GM23338 (cell line): ENCODE measurements around the gene OTOGL. TPM values are rescaled to one million over a fixed set of nuclear protein-coding genes. Genes with fewer than 3 reads are reported as not detected.
A peak's percentile ranks its signal among the peaks of the same experiment; 100 is the strongest.

Experiments used
- ATAC-seq: fragments of 200-7000 bp; cut with Tn5 transposase; 3 replicates; pipeline ENCODE4 v1.9.1; 2020
- DNase-seq: peaks from one replicate; pipeline ENCODE4 v3.0.0-alpha.2; 2015; ENCODE audit warnings: low spot score
- H2AFZ ChIP-seq: fragments of 200-600 bp; sonication (generic); 2 replicates; pipeline ENCODE4 v1.8.0; 2016; ENCODE audit warnings: antibody characterized with exemption, mild to moderate bottlenecking, moderate library complexity
- H3F3A ChIP-seq: fragments of 200-600 bp; sonication (generic); replicated peaks from 2 replicates; pipeline ENCODE4 v1.8.0; 2017; ENCODE audit warnings: antibody characterized with exemption, mixed run types, low read depth
- H3K27ac ChIP-seq: fragments of 200-600 bp; sonication (generic); 2 replicates; pipeline ENCODE4 v1.6.1; 2016; ENCODE audit warnings: low read depth
- H3K27me3 ChIP-seq: fragments of 200-600 bp; sonication (generic); 2 replicates; pipeline ENCODE4 v1.8.0; 2016; ENCODE audit warnings: mild to moderate bottlenecking, mixed run types, moderate library complexity; ENCODE audit not compliant: insufficient read depth
- H3K36me3 ChIP-seq: fragments of 200-600 bp; sonication (generic); 2 replicates; pipeline ENCODE4 v1.8.0; 2016; ENCODE audit warnings: mild to moderate bottlenecking; ENCODE audit not compliant: insufficient read depth
- H3K4me1 ChIP-seq: fragments of 200-600 bp; sonication (generic); 2 replicates; pipeline ENCODE4 v1.8.0; 2016; ENCODE audit warnings: mild to moderate bottlenecking, moderate library complexity; ENCODE audit not compliant: insufficient read depth
- H3K4me2 ChIP-seq: fragments of 200-600 bp; sonication (generic); 2 replicates; pipeline ENCODE4 v1.7.1; 2017; ENCODE audit warnings: mixed run types
- H3K4me3 ChIP-seq: fragments of 200-600 bp; sonication (generic); 2 replicates; pipeline ENCODE4 v1.6.1; 2016; ENCODE audit warnings: mixed run types
- H3K79me2 ChIP-seq: fragments of 200-600 bp; sonication (generic); replicated peaks from 2 replicates; pipeline ENCODE4 v1.8.0; 2017; ENCODE audit warnings: mild to moderate bottlenecking; ENCODE audit not compliant: insufficient read depth
- H3K9me2 ChIP-seq: fragments of 200-600 bp; sonication (generic); 2 replicates; pipeline ENCODE4 v1.8.0; 2017; ENCODE audit not compliant: insufficient read depth
- H4K20me1 ChIP-seq: fragments of 200-600 bp; sonication (generic); replicated peaks from 2 replicates; pipeline ENCODE4 v1.8.0; 2017; ENCODE audit warnings: mild to moderate bottlenecking; ENCODE audit not compliant: insufficient read depth
- H3K27ac Mint-ChIP-seq: 2 replicates; pipeline ENCODE4 v1.8.0; 2020; ENCODE audit warnings: inconsistent platforms, mild to moderate bottlenecking, moderate library complexity, mixed read lengths
- H3K27me3 Mint-ChIP-seq: 3 replicates; pipeline ENCODE4 v1.8.0; 2022; ENCODE audit warnings: low read depth, mild to moderate bottlenecking, moderate library complexity, mixed read lengths, inconsistent platforms; ENCODE audit not compliant: insufficient read depth, poor library complexity
- H3K36me3 Mint-ChIP-seq: 3 replicates; pipeline ENCODE4 v1.8.0; 2021; ENCODE audit warnings: low read depth, mild to moderate bottlenecking, inconsistent platforms, moderate library complexity, mixed read lengths
- H3K4me1 Mint-ChIP-seq: 3 replicates; pipeline ENCODE4 v1.8.0; 2020; ENCODE audit warnings: mild to moderate bottlenecking, inconsistent platforms, mixed read lengths
- H3K4me3 Mint-ChIP-seq: 3 replicates; pipeline ENCODE4 v1.8.0; 2021; ENCODE audit warnings: moderate library complexity, mild to moderate bottlenecking, inconsistent platforms, mixed read lengths
- H3K9me3 Mint-ChIP-seq: 3 replicates; pipeline ENCODE4 v1.8.0; 2020; ENCODE audit warnings: moderate library complexity, mild to moderate bottlenecking, inconsistent platforms, mixed read lengths
- CREB1 ChIP-seq: fragments of 250-450 bp; sonication (Bioruptor Pico); IDR thresholded peaks from 2 replicates; pipeline ENCODE4 v1.5.0; 2020; ENCODE audit warnings: low read depth, mild to moderate bottlenecking, moderate library complexity
- CTCF ChIP-seq, 2 experiments: fragments of 200-600 bp in 1 of 2; sonication (generic) in 1 of 2; conservative IDR thresholded peaks; 2 replicates each; pipeline versions ENCODE4 v1.5.1 to v1.6.1; 2016 to 2017; ENCODE audit warnings: antibody characterized with exemption in 2 of 2, low read depth in 2 of 2, mild to moderate bottlenecking in 2 of 2, moderate library complexity in 1 of 2
- EZH2 ChIP-seq: fragments of 200-600 bp; sonication (generic); IDR thresholded peaks from one replicate; pipeline ENCODE4 v1.8.0; 2017; ENCODE audit warnings: antibody characterized with exemption, mild to moderate bottlenecking, low read depth; ENCODE audit not compliant: unreplicated experiment
- EZH2phosphoT487 ChIP-seq: fragments of 200-600 bp; sonication (generic); IDR thresholded peaks from one replicate; pipeline ENCODE4 v1.8.1; 2018; ENCODE audit warnings: antibody characterized with exemption; ENCODE audit not compliant: unreplicated experiment
- JUNB ChIP-seq: IDR thresholded peaks from one replicate; pipeline ENCODE4 v1.6.1; 2016; ENCODE audit warnings: antibody characterized with exemption; ENCODE audit not compliant: unreplicated experiment
- NANOG ChIP-seq: IDR thresholded peaks from 2 replicates; pipeline ENCODE4 v1.6.1; 2016; ENCODE audit warnings: antibody characterized with exemption, borderline replicate concordance
- POLR2AphosphoS5 ChIP-seq: IDR thresholded peaks from 2 replicates; pipeline ENCODE4 v1.6.1; 2016; ENCODE audit warnings: antibody characterized with exemption, low read depth
- REST ChIP-seq: IDR thresholded peaks from one replicate; pipeline ENCODE4 v1.6.1; 2018; ENCODE audit warnings: antibody characterized with exemption; ENCODE audit not compliant: unreplicated experiment
- STAT1 ChIP-seq: IDR thresholded peaks from one replicate; pipeline ENCODE4 v1.6.1; 2016; ENCODE audit warnings: antibody characterized with exemption; ENCODE audit not compliant: unreplicated experiment
- ZNF114 ChIP-seq: fragments of 250-450 bp; sonication (Bioruptor Pico); IDR thresholded peaks from 2 replicates; pipeline ENCODE4 v1.5.0; 2020; ENCODE audit warnings: mild to moderate bottlenecking, moderate library complexity
- ZNF331 ChIP-seq: fragments of 250-450 bp; sonication (Bioruptor Pico); IDR thresholded peaks from 2 replicates; pipeline ENCODE4 v1.5.0; 2020; ENCODE audit warnings: low read depth, mild to moderate bottlenecking, moderate library complexity
- ZNF462 ChIP-seq: fragments of 250-450 bp; sonication (Bioruptor Pico); IDR thresholded peaks from 2 replicates; pipeline ENCODE4 v1.5.0; 2020; ENCODE audit warnings: mild to moderate bottlenecking, moderate library complexity
- polyA plus RNA-seq: library from polyadenylated mRNA; unstranded; fragments of >200 nt; fragmentation: Nextera tagmentation; extraction: Ambion mirVana; gene quantifications from 2 replicates; pipeline ENCODE4 v1.2.1, GENCODE V29; 2016
- total RNA-seq: library from RNA; depleted of rRNA; stranded (reverse); fragments of >200 nt; shearing (Covaris generic); gene quantifications from 2 replicates; pipeline ENCODE4 v1.2.3, GENCODE V29; 2014
- TF ChIP-seq, protein P1 (sequence below): IDR thresholded peaks from 2 replicates; pipeline ENCODE4 v1.6.1; 2016; ENCODE audit warnings: antibody characterized with exemption

Gene OTOGL
- total and polyA plus RNA-seq, 2 experiments from 2014 or later: 0.36 to 0.66 TPM

GRCh38 chr12:80217011-80217535 lies 117.7 kb downstream of the OTOGL start:
- H3K4me1 Mint-ChIP-seq: peaks cover 37% of the 10 kb centered on the region
- ATAC-seq: peak; percentile 38; the same call in 2 of the 3 replicates
- no peak overlapping the region for H3K27ac ChIP-seq

More at GRCh38 chr12:80217011-80217535, 117.7 kb downstream of the OTOGL start:
- no peak overlapping the region for H3K27ac Mint-ChIP-seq
- H3K27me3 Mint-ChIP-seq: no peaks in the 10 kb centered on the region
- no peaks in the 10 kb centered on the region for H3K79me2 ChIP-seq
- H3K4me3 Mint-ChIP-seq: no peak overlapping the region
- H3K4me2 ChIP-seq: no peak overlapping the region
- no peak overlapping the region for H3K4me3 ChIP-seq
- no peaks in the 10 kb centered on the region for H3K36me3 ChIP-seq
- TF ChIP-seq, protein P1, sequence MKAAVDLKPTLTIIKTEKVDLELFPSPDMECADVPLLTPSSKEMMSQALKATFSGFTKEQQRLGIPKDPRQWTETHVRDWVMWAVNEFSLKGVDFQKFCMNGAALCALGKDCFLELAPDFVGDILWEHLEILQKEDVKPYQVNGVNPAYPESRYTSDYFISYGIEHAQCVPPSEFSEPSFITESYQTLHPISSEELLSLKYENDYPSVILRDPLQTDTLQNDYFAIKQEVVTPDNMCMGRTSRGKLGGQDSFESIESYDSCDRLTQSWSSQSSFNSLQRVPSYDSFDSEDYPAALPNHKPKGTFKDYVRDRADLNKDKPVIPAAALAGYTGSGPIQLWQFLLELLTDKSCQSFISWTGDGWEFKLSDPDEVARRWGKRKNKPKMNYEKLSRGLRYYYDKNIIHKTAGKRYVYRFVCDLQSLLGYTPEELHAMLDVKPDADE: no peak
- TF ChIP-seq EZH2phosphoT487 (no peak), STAT1 (no peak), ZNF462 (CRISPR knock-in tag) (no peak), NANOG (no peak), ZNF331 (no peak), CTCF (conservative IDR thresholded peaks at IDR 0.05; ENCODE audit: low read depth in 2 of 2) (no peak), ZNF114 (CRISPR knock-in tag) (no peak), JUNB (no peak), POLR2AphosphoS5 (no peak), EZH2 (no peak), REST (no peak), CREB1 (no peak)
- H3K9me2 ChIP-seq: no peaks in the 10 kb centered on the region
- DNase-seq: peak; percentile 10
- no peaks in the 10 kb centered on the region for H3K27me3 ChIP-seq
- no peaks in the 10 kb centered on the region for H3K9me3 Mint-ChIP-seq
- H3K36me3 Mint-ChIP-seq: no peaks in the 10 kb centered on the region
- peaks cover 16% of the 10 kb centered on the region for H3K4me1 ChIP-seq
- H2AFZ ChIP-seq: 0 out of 2 replicates have a peak overlapping the region, but pooled peaks have one; percentile 0
- no peaks in the 10 kb centered on the region for H4K20me1 ChIP-seq
- H3F3A ChIP-seq: no peaks in the 10 kb centered on the region
